HG02870 (cell line): ENCODE measurements around the gene UMODL1.

ENCODE experiments used
- ATAC-seq: cut with Tn5 transposase; IDR thresholded peaks from one replicate; pipeline ENCODE4 v1.9.1; 2021; ENCODE audit warnings: mild to moderate bottlenecking, moderate library complexity; ENCODE audit not compliant: unreplicated experiment

Gene UMODL1

GRCh38 chr21:42095581-42095980, 24.5 kb downstream of the UMODL1 start:
- ATAC-seq: no peak

DNA sequence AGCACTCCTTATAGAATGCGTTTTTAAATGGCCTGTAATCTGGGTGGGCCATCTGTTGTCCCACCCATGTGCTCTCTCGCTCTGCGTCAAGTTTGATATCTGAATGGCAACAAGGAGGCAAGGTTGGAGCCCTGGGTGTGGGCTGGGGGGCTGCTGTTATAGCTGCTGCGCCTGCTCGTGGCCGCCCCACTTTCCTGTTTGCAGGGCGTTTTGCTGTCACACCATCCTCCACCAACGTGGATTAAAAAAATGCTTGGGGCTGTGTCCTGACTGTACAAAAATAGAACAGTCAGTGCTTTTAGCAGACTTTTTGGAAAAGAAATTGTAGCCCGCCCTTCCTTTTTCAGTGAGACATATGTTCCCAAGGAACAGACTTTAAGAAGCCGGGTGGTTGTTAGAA, 25.4 kb downstream of the UMODL1 start:
- no peak for ATAC-seq

DNA sequence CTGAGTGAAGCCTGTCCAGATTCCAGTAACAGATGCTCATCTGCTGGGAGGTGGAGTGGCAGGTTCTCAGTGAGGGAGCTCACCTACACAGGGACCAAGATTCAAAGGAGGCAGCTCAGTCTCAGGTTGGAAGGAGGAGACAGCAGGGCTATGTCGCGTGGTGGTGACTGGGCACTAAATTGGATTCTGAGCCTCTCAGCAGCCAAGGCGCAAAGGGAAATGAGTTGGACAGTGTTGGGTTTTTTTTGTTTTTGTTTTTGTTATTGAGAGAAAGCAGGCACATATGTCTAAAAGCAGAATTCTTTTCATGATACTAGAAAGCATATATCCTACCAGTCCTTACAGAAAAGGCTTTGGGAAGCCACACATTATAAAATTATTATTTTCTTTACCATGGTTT, 26.2 kb downstream of the UMODL1 start:
- ATAC-seq: no peak

DNA sequence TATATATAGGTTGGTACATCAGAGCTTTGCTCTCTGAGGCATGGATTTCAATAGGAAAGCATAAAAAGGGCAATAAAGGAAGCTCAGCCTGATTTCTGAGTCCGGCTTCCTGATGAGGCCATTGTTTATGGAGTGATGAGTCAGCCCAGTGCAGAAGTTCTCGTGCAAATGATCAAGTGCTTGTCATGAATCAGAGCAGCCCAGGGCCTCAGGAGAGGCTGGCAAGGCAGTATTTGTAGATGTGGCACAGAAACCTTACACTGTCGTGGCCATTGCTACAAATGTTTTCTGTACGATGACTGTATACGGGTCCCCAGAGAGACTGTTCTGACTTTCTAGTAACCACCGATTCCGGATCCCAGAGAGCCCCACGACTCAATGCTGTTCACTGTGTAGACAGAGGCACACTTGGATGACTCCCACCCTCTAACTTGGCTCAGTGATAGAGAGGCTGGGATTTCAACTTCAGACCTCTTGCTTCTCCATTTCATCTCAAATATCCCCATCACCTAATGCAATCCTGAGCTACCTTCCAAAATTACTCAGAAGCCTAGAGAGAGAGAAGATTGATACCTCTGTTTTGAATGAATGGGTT, 26.8 kb downstream of the UMODL1 start:
- no peak for ATAC-seq

DNA sequence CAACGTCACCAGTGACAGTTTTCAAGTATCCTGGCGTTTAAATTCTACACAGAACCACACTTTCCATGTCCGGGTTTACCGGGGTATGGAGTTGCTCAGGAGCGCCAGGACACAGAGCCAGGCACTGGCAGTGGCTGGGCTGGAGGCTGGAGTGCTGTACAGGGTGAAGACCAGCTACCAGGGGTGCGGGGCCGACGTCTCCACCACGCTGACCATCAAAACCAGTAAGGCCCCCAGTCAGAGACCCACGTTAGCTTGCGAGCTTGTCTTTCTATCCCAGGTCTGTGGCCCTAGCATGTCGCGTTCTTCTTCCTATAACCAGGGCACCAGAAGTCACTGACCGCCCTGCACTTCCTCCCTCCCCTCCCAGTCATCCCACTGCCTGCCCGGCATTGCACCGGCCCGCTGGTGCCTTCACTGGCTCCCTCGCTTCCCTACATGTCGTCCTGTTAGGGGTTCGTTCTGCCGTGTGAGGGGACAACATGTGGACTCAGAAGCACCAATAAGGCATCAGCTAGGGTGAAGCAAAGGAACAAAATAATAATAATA, 27.9 kb downstream of the UMODL1 start:
- ATAC-seq: no peak

GRCh38 chr21:42101246-42101645, 30.1 kb downstream of the UMODL1 start:
- ATAC-seq: no peak

GRCh38 chr21:42102076-42102475, 31.0 kb downstream of the UMODL1 start:
- ATAC-seq: no peak

DNA sequence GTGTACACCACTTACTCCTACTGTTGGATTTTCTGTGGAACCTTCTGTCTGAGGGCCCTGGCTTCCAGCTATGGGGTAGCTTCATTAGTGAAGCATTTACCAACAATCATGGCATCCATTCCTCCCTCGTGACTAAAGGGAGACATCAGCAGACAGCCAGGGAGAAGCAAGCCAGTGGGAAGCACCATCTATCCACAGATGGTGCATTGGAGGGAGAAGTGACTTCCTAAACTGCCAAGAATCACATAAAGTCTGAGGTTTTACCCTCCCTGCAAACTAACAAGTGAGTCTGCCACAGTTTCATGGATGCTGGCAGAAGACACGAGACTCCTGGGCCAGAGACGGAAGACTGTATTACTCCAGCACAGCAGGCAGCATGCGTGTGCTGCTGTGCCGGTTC, 31.4 kb downstream of the UMODL1 start:
- no peak for ATAC-seq

DNA sequence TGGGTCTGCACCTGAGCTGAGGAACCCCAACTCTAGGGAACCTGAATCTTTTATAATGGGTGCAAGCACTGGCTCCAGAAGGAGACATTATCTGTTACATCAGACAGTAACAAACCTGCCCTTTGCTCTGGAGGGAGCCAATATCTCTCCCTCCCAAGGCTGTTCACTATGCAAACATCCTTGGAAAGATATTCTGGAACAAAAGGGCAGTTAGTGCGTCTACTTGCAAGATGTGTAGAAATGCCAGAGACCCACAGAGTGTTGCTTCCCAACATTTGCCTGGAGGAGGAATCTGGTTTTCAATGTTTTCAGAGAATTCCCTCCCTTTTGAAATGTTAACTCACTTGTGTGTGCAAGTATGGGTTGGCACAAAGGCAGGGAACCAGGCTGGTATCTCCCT, 31.9 kb downstream of the UMODL1 start:
- ATAC-seq: no peak

GRCh38 chr21:42103843-42104242, 32.7 kb downstream of the UMODL1 start:
- no peak for ATAC-seq

DNA sequence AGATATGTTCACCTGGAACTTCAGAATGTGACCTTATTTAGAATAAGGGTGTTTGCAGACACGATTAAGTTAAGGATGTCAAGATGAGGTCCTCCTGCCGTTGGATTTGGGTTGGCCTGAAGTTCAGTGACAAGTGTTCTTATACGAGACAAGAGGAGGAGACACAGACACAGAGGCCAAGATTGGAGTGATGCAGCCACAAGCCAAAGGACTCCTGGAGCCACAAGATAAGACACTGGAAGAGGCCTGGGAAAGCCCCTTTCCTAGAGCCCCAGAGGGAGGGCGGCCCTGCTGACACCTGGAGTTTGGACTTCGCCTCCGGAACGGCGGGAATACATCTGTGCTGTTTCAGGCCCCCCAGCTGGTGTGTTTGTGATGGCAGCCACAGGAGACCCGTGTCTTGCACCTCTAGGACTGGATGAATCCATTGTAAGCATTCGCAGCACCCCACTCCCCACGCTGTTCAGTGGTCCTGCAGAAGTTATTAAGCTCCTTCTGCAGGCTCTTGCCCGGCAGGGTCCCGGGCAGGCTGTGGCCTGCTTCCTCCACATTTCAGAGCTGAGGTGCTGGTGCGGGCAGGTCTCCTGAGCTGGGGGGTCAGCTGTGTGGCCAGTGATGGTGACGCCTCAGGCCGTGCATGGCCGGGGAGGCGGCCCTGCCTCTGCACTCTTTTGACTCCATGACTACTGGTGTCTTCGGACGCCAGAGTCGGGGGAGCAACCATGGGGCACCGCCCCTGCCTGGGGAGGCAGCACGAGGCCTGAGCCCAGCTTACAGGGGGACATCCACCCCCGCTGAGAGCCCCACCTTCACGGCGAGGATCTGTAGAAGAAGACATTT, 34.6 kb downstream of the UMODL1 start:
- no peak for ATAC-seq

- ATAC-seq: no peak
Measured at GRCh38 chr21:42106425-42106824, 35.3 kb downstream of the UMODL1 start.

DNA sequence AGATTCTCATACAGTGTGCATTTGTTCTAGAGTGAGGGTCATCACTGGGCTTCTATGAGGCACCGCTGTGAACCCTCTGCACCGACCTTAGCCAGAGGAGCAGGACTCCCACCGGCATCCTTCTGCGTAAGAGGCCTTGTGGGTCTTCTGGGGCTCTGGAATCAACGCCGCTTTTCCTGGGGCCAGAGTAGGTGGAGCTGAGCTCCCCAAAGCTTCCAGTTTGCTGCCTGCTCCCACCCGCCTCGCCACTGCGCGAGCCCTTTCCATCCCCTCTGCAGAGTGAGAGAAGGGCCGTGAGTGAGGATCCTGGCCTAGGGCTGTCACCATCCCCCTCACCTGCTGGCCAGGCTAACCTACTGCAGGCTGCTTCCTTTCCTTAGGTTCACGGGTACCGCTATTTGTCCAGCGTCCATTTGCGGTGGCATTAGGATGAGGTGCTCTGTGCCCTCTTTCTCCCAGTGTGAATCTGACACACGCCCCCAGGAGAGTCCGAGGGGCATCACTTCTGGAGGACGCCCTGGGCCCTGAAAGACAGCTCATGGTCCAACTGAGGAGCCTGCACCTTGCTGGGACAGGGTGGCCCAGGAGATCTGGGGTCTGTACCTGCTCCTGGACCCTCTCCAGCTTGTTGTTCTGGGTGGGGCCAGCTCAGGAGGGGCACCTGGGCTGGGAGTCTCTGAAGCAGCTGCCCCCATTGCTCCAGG, 36.2 kb downstream of the UMODL1 start:
- ATAC-seq: no peak

GRCh38 chr21:42107881-42108553, 36.9 kb downstream of the UMODL1 start:
- ATAC-seq: peak; percentile 87

DNA sequence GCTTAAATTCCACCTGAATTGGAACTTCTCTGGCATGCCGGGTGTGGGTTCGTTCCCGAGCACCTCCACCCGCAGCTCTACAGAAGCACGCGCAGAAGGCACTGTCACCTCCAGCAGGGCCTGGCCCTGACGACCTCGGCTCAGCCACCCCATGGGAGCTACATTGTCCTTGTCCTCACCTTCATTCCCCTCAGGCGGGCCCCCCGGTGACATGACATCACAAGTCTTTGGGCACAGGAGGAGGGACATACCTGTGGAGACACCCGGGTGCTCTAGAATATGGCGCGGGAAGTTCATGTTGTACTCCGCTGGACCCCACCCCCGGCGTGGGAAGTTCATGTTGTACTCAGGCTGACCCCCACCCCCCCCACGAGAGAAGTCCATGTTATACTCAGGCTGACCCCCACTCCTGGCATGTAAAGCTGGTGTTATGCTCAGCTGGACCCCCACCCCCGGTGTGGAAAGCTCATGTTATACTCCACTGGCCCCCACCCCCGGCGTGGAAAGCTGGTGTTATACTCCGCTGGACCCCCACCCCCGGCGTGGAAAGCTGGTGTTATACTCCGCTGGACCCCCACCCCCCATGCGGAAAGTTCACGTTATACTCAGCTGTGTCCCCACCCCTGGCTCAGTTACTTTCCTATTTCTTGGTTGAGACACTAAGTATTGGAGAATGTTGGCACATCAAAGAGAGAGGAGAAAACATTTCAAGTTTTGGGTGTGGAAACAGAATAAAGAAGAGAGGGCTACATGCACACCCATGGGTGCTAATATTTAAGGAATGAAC, 37.6 kb downstream of the UMODL1 start:
- no peak for ATAC-seq

GRCh38 chr21:42109473-42109872, 38.4 kb downstream of the UMODL1 start:
- ATAC-seq: no peak

DNA sequence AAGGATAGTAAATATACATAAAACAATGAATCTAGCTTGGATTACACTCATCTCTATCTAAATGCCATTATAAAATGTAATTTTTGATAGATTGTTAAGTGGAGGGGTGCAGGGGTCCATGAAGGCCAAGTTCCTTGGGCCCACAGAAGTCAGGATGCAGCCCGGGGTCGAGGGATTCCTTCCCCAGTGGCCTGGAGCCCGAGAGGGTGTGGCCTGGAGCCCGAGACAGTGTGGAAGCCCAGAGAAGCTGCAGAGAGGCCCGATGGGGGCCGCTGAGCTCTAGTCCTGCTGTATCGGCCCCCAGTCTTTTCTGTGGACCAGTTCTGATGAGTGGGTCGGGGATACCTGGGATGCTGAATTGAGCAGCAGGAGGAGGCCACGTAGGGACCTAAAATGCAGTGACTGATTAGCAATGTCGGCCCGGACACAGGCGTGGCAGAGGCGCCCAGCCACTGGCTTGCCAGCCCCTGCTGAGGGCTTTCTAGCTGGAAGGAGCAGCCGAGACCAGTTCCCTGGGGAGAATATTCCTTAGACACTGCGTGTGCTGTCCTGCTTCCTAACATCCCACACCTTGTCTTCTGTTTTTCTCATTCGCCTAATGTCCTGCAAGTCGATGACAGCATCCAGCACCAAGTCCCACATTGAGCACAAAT, 38.9 kb downstream of the UMODL1 start:
- ATAC-seq: no peak

DNA sequence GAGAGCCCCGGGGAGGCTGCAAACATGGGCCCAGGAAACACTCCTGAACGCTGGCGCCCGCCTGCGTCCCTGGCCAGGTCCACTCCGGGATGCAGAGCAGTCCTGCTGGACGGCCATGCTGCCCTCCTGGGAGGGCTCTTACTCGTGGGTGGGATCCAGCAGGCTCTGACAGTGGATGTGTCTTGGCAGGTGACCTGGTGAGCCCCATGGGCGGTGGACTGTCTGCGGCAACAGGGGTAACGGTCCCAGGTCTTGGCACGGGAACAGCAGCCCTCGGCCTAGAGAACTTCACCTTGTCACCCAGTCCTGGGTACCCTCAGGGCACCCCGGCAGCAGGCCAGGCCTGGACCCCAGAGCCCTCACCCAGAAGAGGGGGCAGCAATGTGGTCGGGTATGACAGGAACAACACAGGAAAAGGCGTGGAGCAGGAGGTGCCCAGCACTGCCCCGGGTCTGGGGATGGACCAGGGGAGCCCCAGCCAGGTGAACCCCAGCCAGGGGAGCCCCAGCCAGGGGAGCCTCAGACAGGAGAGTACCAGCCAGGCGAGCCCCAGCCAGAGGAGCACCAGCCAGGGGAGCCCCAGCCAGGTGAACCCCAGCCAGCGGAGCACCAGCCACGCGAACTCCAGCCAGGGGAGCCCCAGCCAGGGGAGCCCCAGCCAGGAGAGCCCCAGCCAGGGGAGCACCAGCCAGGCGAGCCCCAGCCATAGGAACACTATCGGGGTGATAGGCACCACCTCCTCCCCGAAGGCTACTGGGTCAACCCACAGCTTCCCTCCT, 39.8 kb downstream of the UMODL1 start:
- no peak for ATAC-seq

DNA sequence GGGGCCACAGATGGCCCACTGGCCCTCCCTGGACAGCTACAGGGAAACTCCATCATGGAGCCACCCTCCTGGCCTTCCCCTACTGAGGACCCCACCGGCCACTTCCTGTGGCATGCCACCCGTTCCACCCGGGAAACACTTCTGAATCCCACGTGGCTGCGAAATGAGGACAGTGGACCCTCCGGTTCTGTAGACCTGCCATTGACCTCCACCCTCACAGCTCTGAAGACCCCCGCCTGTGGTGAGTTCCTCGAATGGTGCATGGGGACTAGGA, 40.3 kb downstream of the UMODL1 start:
- ATAC-seq: no peak
